H9 (cell line): Measurements from ENCODE around the gene CCR7. TPM values are rescaled to one million over a fixed set of nuclear protein-coding genes. Genes with fewer than 3 reads are reported as not detected.

Experiments used
- DNase-seq: peaks from one replicate; pipeline ENCODE4 v3.0.0-alpha.2; 2017
- H2AFZ ChIP-seq: one replicate; pipeline ENCODE4 v1.6.1; 2013; ENCODE audit warnings: mild to moderate bottlenecking, low read length, control low read depth, moderate library complexity
- H2AK5ac ChIP-seq: 2 replicates; pipeline ENCODE4 v1.6.1; 2013; ENCODE audit warnings: low read length, control low read depth, mixed read lengths; ENCODE audit not compliant: insufficient read length
- H2BK120ac ChIP-seq: one replicate; pipeline ENCODE4 v1.6.1; 2013; ENCODE audit warnings: low read depth, mild to moderate bottlenecking, low read length, control low read depth, inconsistent platforms; ENCODE audit not compliant: poor library complexity, severe bottlenecking
- H2BK12ac ChIP-seq: 2 replicates; pipeline ENCODE4 v1.6.1; 2013; ENCODE audit warnings: low read length, control low read depth, mixed read lengths, low read depth; ENCODE audit not compliant: insufficient read length
- H2BK15ac ChIP-seq: 2 replicates; pipeline ENCODE4 v1.6.1; 2013; ENCODE audit warnings: low read depth, low read length, control low read depth
- H2BK20ac ChIP-seq: one replicate; pipeline ENCODE4 v1.6.1; 2013; ENCODE audit warnings: low read depth, mild to moderate bottlenecking, low read length, control low read depth, inconsistent platforms; ENCODE audit not compliant: poor library complexity, severe bottlenecking
- H2BK5ac ChIP-seq: 2 replicates; pipeline ENCODE4 v1.6.1; 2013; ENCODE audit warnings: low read length, control low read depth, mixed read lengths; ENCODE audit not compliant: insufficient read length
- H3K14ac ChIP-seq: 2 replicates; pipeline ENCODE4 v1.6.1; 2013; ENCODE audit warnings: low read length, control low read depth; ENCODE audit not compliant: insufficient read depth
- H3K18ac ChIP-seq: 2 replicates; pipeline ENCODE4 v1.6.1; 2013; ENCODE audit warnings: low read depth, mild to moderate bottlenecking, mixed read lengths, low read length, control low read depth; ENCODE audit not compliant: insufficient read length
- H3K23ac ChIP-seq: 2 replicates; pipeline ENCODE4 v1.6.1; 2013; ENCODE audit warnings: low read length, control low read depth, mixed read lengths, low read depth; ENCODE audit not compliant: insufficient read length
- H3K23me2 ChIP-seq: 2 replicates; pipeline ENCODE4 v1.6.1; 2013; ENCODE audit warnings: low read depth, mild to moderate bottlenecking, mixed read lengths, low read length, control low read depth; ENCODE audit not compliant: insufficient read length, poor library complexity, severe bottlenecking
- H3K27ac ChIP-seq: 2 replicates; pipeline ENCODE4 v1.5.1; 2013; ENCODE audit warnings: low read length, control low read depth, mixed read lengths, low read depth; ENCODE audit not compliant: insufficient read length
- H3K27me3 ChIP-seq: 2 replicates; pipeline ENCODE4 v1.6.1; 2013; ENCODE audit warnings: low read length, control low read depth, inconsistent platforms; ENCODE audit not compliant: insufficient read depth
- H3K4ac ChIP-seq: 2 replicates; pipeline ENCODE4 v1.6.1; 2013; ENCODE audit warnings: low read depth, mild to moderate bottlenecking, control low read depth, inconsistent platforms, low read length, moderate library complexity
- H3K4me1 ChIP-seq: 2 replicates; pipeline ENCODE4 v1.6.1; 2013; ENCODE audit warnings: low read length, control low read depth, inconsistent platforms; ENCODE audit not compliant: insufficient read depth
- H3K4me2 ChIP-seq: 2 replicates; pipeline ENCODE4 v1.6.1; 2013; ENCODE audit warnings: low read length, control low read depth, mixed read lengths; ENCODE audit not compliant: insufficient read length, insufficient read depth
- H3K56ac ChIP-seq: 2 replicates; pipeline ENCODE4 v1.6.1; 2013; ENCODE audit warnings: low read depth, mild to moderate bottlenecking, mixed read lengths, low read length, control low read depth; ENCODE audit not compliant: insufficient read length
- H3K79me1 ChIP-seq: 2 replicates; pipeline ENCODE4 v1.6.1; 2013; ENCODE audit warnings: low read depth, mild to moderate bottlenecking, moderate library complexity, low read length, control low read depth, inconsistent platforms; ENCODE audit not compliant: insufficient read depth, poor library complexity, severe bottlenecking
- H3K79me2 ChIP-seq: 2 replicates; pipeline ENCODE4 v1.6.1; 2013; ENCODE audit warnings: low read length, control low read depth, inconsistent platforms; ENCODE audit not compliant: insufficient read depth
- H3K9ac ChIP-seq: 2 replicates; pipeline ENCODE4 v1.6.1; 2013; ENCODE audit warnings: low read length, control low read depth, mixed read lengths; ENCODE audit not compliant: insufficient read length; ENCODE audit errors: extremely low read depth
- H3K9me3 ChIP-seq: one replicate; pipeline ENCODE4 v1.6.1; 2013; ENCODE audit warnings: low read depth, low read length, inconsistent platforms; ENCODE audit not compliant: control insufficient read depth
- H3T11ph ChIP-seq: one replicate; pipeline ENCODE4 v1.6.1; 2013; ENCODE audit warnings: mild to moderate bottlenecking, low read length, control low read depth, inconsistent platforms
- H4K20me1 ChIP-seq: one replicate; pipeline ENCODE4 v1.6.1; 2013; ENCODE audit not compliant: control insufficient read depth, insufficient read length, insufficient read depth
- H4K5ac ChIP-seq: 2 replicates; pipeline ENCODE4 v1.6.1; 2013; ENCODE audit warnings: low read depth, mild to moderate bottlenecking, mixed read lengths, low read length, control low read depth; ENCODE audit not compliant: insufficient read length
- H4K8ac ChIP-seq: replicated peaks from 2 replicates; pipeline ENCODE4 v1.6.1; 2013; ENCODE audit warnings: low read length, control low read depth, mixed read lengths, low read depth; ENCODE audit not compliant: insufficient read length
- H4K91ac ChIP-seq: 2 replicates; pipeline ENCODE4 v1.6.1; 2013; ENCODE audit warnings: low read depth, mild to moderate bottlenecking, moderate library complexity, mixed read lengths, low read length, control low read depth; ENCODE audit not compliant: insufficient read length
- H3K27ac Mint-ChIP-seq, 3 experiments: 2 replicates in 2 of 3; 3 replicates in 1 of 3; pipeline ENCODE4 v1.8.0; 2020 to 2021; ENCODE audit warnings: mixed read lengths in 3 of 3, mild to moderate bottlenecking in 1 of 3, moderate library complexity in 1 of 3
- H3K27me3 Mint-ChIP-seq: 2 replicates; pipeline ENCODE4 v1.8.0; 2021; ENCODE audit warnings: low read depth, mild to moderate bottlenecking, moderate library complexity, mixed read lengths
- H3K36me3 Mint-ChIP-seq, 3 experiments: 2 replicates in 2 of 3; 3 replicates in 1 of 3; pipeline ENCODE4 v1.8.0; 2020 to 2021; ENCODE audit warnings: low read depth in 3 of 3, mixed read lengths in 3 of 3; ENCODE audit not compliant: insufficient read depth in 1 of 3
- H3K4me1 Mint-ChIP-seq, 2 experiments: 2 replicates each; pipeline ENCODE4 v1.8.0; 2020; ENCODE audit warnings: mixed read lengths in 2 of 2
- H3K4me3 Mint-ChIP-seq, 2 experiments: 2 replicates in 1 of 2; 3 replicates in 1 of 2; pipeline ENCODE4 v1.8.0; 2020 to 2021; ENCODE audit warnings: mild to moderate bottlenecking in 2 of 2, mixed read lengths in 2 of 2, moderate library complexity in 1 of 2
- H3K9me3 Mint-ChIP-seq, 2 experiments: 2 replicates in 1 of 2; 3 replicates in 1 of 2; pipeline ENCODE4 v1.8.0; 2020; ENCODE audit warnings: mild to moderate bottlenecking in 2 of 2, mixed read lengths in 2 of 2, moderate library complexity in 1 of 2
- WGBS: extraction: QIAGEN DNeasy Blood & Tissue Kit; methylation state at CpG from one replicate; pipeline ENCODE4 v1.1.7; 2013; ENCODE audit warnings: missing lambda C conversion rate, low lambda C conversion rate, mixed read lengths; ENCODE audit not compliant: insufficient read length; ENCODE audit errors: extremely low coverage; 5-methylcytosine and 5-hydroxymethylcytosine counted together
- total RNA-seq: library from RNA; stranded (reverse); gene quantifications from 2 replicates; pipeline ENCODE4 v1.2.1, GENCODE V29; 2021
- TF ChIP-seq, protein P1 (sequence below): fragments of 200-600 bp; sonication (generic); conservative IDR thresholded peaks from 3 replicates; pipeline ENCODE4 v1.8.0; 2021; ENCODE audit warnings: antibody characterized with exemption, mild to moderate bottlenecking

The CCR7 gene
- total RNA-seq, 1 experiment from 2014 or later, result 0.31 TPM

DNA sequence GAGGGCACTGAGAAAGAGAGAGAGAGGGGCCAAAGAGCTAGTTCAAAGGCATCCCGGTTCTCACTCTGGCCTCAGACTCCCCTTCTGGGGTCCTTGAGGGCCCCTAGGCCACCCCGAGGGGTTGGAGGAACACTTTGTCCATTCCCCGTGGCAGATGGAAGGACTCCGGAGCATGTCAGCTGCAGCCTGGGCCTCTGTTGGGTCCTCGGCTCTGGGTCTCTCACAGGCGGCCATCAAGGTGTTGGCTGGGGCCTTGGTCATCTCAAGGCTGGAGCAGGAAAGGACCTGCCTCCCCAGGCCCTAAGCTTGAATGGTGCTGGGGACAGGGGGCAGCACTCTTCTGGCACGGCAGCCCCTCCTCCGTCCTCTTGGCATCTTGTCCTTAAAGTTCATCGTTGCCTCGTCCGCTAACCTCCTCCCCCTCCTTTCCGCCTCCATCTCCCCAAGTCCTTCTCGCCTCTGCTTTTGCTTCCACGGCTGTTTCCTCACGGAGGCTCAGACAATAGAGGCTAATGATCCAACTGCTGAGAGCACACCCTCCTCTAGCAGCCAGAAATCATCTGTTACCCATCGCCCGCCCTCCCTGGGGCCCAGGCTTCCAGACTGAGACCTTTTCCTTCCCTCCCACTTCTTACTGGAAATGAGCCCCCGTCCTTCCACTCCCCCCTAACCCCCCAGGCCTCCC lies 23.3 kb downstream of the CCR7 start:
- Histone ChIP-seq H3K79me1 (no peaks in the 10 kb centered on the region), H4K8ac (no peak overlapping the region), H2BK20ac (no peak overlapping the region), H3K4me2 (no peak overlapping the region), H3T11ph (no peak overlapping the region), H2BK12ac (no peak overlapping the region), H3K9me3 (no peaks in the 10 kb centered on the region), H4K5ac (no peak overlapping the region), H3K27ac (no peak overlapping the region), H3K4me1 (no peaks in the 10 kb centered on the region; the same call in 1 of the 2 replicates), H3K4ac (no peak overlapping the region), H3K23ac (no peak overlapping the region), H3K27me3 (no peaks in the 10 kb centered on the region), H2BK15ac (no peak overlapping the region), H3K18ac (no peak overlapping the region), H2AK5ac (no peak overlapping the region), H2AFZ (no peak overlapping the region), H4K20me1 (no peaks in the 10 kb centered on the region), H2BK120ac (no peak overlapping the region), H3K14ac (peak overlapping the region; percentile 2; the same call in 1 of the 2 replicates), H3K79me2 (no peaks in the 10 kb centered on the region), H3K56ac (no peak overlapping the region), H4K91ac (no peak overlapping the region), H3K23me2 (no peaks in the 10 kb centered on the region), H3K9ac (no peak overlapping the region), H2BK5ac (no peak overlapping the region)
- H3K4me1 Mint-ChIP-seq, result peaks cover 14 to 29% of the 10 kb centered on the region in 2 experiments
- DNase-seq, result no peak
- no CpG with 5 or more reads among the region's 18 CpGs for WGBS
- no peak overlapping the region for H3K4me3 Mint-ChIP-seq
- H3K27ac Mint-ChIP-seq, result peak overlapping the region in 1 of 3 experiments; percentile 49; a peak in 1 of 7 replicates
- peaks cover 3% of the 10 kb centered on the region; the same call in 1 of the 2 replicates for H3K27me3 Mint-ChIP-seq
- peaks cover 0 to 3% of the 10 kb centered on the region in 2 experiments; a peak in 1 of 5 replicates for H3K9me3 Mint-ChIP-seq
- H3K36me3 Mint-ChIP-seq, result no peaks in the 10 kb centered on the region
- TF ChIP-seq, protein P1, sequence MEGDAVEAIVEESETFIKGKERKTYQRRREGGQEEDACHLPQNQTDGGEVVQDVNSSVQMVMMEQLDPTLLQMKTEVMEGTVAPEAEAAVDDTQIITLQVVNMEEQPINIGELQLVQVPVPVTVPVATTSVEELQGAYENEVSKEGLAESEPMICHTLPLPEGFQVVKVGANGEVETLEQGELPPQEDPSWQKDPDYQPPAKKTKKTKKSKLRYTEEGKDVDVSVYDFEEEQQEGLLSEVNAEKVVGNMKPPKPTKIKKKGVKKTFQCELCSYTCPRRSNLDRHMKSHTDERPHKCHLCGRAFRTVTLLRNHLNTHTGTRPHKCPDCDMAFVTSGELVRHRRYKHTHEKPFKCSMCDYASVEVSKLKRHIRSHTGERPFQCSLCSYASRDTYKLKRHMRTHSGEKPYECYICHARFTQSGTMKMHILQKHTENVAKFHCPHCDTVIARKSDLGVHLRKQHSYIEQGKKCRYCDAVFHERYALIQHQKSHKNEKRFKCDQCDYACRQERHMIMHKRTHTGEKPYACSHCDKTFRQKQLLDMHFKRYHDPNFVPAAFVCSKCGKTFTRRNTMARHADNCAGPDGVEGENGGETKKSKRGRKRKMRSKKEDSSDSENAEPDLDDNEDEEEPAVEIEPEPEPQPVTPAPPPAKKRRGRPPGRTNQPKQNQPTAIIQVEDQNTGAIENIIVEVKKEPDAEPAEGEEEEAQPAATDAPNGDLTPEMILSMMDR, result no peak
